Trophoblast cell (in vitro differentiated cells and primary cell): ENCODE measurements around the gene PACSIN2.

Experiments
- DNase-seq, 2 donors: peaks; one replicate each; pipeline ENCODE4 v3.0.0-alpha.2; 2016
- H2AFZ ChIP-seq: 2 replicates; pipeline ENCODE4 v1.6.1; 2013; ENCODE audit warnings: low read length, moderate library complexity, mild to moderate bottlenecking; ENCODE audit not compliant: insufficient read depth, poor library complexity
- H2AK5ac ChIP-seq: 2 replicates; pipeline ENCODE4 v1.6.1; 2013; ENCODE audit warnings: mild to moderate bottlenecking, low read length
- H2BK120ac ChIP-seq: 2 replicates; pipeline ENCODE4 v1.6.1; 2013; ENCODE audit warnings: low read length, mild to moderate bottlenecking, moderate library complexity; ENCODE audit not compliant: insufficient read depth, poor library complexity
- H2BK12ac ChIP-seq: 2 replicates; pipeline ENCODE4 v1.6.1; 2013; ENCODE audit warnings: mild to moderate bottlenecking, low read length, moderate library complexity
- H2BK5ac ChIP-seq: 2 replicates; pipeline ENCODE4 v1.6.1; 2013; ENCODE audit warnings: low read length, low read depth, moderate library complexity, mild to moderate bottlenecking; ENCODE audit not compliant: poor library complexity
- H3K14ac ChIP-seq: 2 replicates; pipeline ENCODE4 v1.6.1; 2013; ENCODE audit warnings: mild to moderate bottlenecking, low read length
- H3K18ac ChIP-seq: 2 replicates; pipeline ENCODE4 v1.6.1; 2013; ENCODE audit warnings: mild to moderate bottlenecking, low read length
- H3K23ac ChIP-seq: 2 replicates; pipeline ENCODE4 v1.6.1; 2013; ENCODE audit warnings: low read length
- H3K27ac ChIP-seq: 2 replicates; pipeline ENCODE4 v1.5.1; 2013; ENCODE audit warnings: low read depth, mild to moderate bottlenecking, inconsistent platforms, low read length, moderate library complexity
- H3K27me3 ChIP-seq: 2 replicates; pipeline ENCODE4 v1.6.1; 2013; ENCODE audit warnings: inconsistent platforms, mild to moderate bottlenecking, low read length, moderate library complexity; ENCODE audit not compliant: insufficient read depth
- H3K36me3 ChIP-seq, 2 experiments: 1 replicate in 1 of 2; 2 replicates in 1 of 2; pipeline ENCODE4 v1.6.1; 2013; ENCODE audit warnings: low read length in 2 of 2, mild to moderate bottlenecking in 2 of 2, moderate library complexity in 1 of 2; ENCODE audit not compliant: insufficient read depth in 2 of 2, control insufficient read depth in 1 of 2
- H3K4ac ChIP-seq: 2 replicates; pipeline ENCODE4 v1.6.1; 2013; ENCODE audit warnings: low read depth, mild to moderate bottlenecking, low read length, moderate library complexity
- H3K4me1 ChIP-seq, 2 experiments: 1 replicate in 1 of 2; 2 replicates in 1 of 2; pipeline ENCODE4 v1.6.1; 2013; ENCODE audit warnings: low read length in 2 of 2, mild to moderate bottlenecking in 2 of 2, moderate library complexity in 1 of 2; ENCODE audit not compliant: insufficient read depth in 2 of 2, control insufficient read depth in 1 of 2
- H3K4me2 ChIP-seq: 2 replicates; pipeline ENCODE4 v1.6.1; 2013; ENCODE audit warnings: inconsistent platforms, mild to moderate bottlenecking, low read length, moderate library complexity
- H3K4me3 ChIP-seq: 2 replicates; pipeline ENCODE4 v1.5.1; 2013; ENCODE audit warnings: mild to moderate bottlenecking, low read depth, low read length, inconsistent platforms
- H3K79me1 ChIP-seq: one replicate; pipeline ENCODE4 v1.6.1; 2013; ENCODE audit warnings: low read length
- H3K79me2 ChIP-seq: 2 replicates; pipeline ENCODE4 v1.6.1; 2013; ENCODE audit warnings: low read length, mild to moderate bottlenecking; ENCODE audit not compliant: control insufficient read depth, insufficient read depth, poor library complexity
- H3K9ac ChIP-seq: 2 replicates; pipeline ENCODE4 v1.6.1; 2013; ENCODE audit warnings: mild to moderate bottlenecking, low read length
- H3K9me3 ChIP-seq: 2 replicates; pipeline ENCODE4 v1.6.1; 2013; ENCODE audit warnings: low read depth, mild to moderate bottlenecking, control low read depth, inconsistent platforms, low read length; ENCODE audit not compliant: insufficient read depth
- H4K12ac ChIP-seq: 2 replicates; pipeline ENCODE4 v1.6.1; 2013; ENCODE audit warnings: low read depth, mild to moderate bottlenecking, low read length, moderate library complexity
- H4K8ac ChIP-seq: 2 replicates; pipeline ENCODE4 v1.6.1; 2013; ENCODE audit warnings: low read depth, mild to moderate bottlenecking, low read length, moderate library complexity
- H4K91ac ChIP-seq: one replicate; pipeline ENCODE4 v1.6.1; 2013; ENCODE audit warnings: low read depth, mild to moderate bottlenecking, low read length, moderate library complexity
- WGBS: extraction: QIAGEN DNeasy Blood & Tissue Kit; methylation state at CpG from one replicate; pipeline ENCODE4 v1.1.7; 2013; ENCODE audit warnings: missing lambda C conversion rate; ENCODE audit not compliant: insufficient read length, insufficient coverage; ENCODE audit errors: extremely low coverage; 5-methylcytosine and 5-hydroxymethylcytosine counted together

The PACSIN2 gene

GRCh38 chr22:42939941-42940653 is 74.9 kb downstream of the PACSIN2 start:
- no peak overlapping the region for H4K91ac ChIP-seq
- no peak overlapping the region for H2BK120ac ChIP-seq
- H3K4me1 ChIP-seq: peaks cover 10 to 29% of the 10 kb centered on the region in 2 experiments
- no peak overlapping the region for H3K9ac ChIP-seq
- H3K79me2 ChIP-seq: peaks cover 7% of the 10 kb centered on the region
- no peak overlapping the region for H3K4me2 ChIP-seq
- peaks cover 0 to 1% of the 10 kb centered on the region in 2 experiments for H3K36me3 ChIP-seq
- no peak overlapping the region for H3K18ac ChIP-seq
- H3K4ac ChIP-seq: no peak overlapping the region
- no peak overlapping the region for H2AFZ ChIP-seq
- no peak overlapping the region for H3K23ac ChIP-seq
- no peak overlapping the region for H4K8ac ChIP-seq
- no peak overlapping the region for H4K12ac ChIP-seq
- peaks cover 3% of the 10 kb centered on the region for H3K79me1 ChIP-seq
- no peak overlapping the region for H2BK12ac ChIP-seq
- DNase-seq: no peak
- H2AK5ac ChIP-seq: no peak overlapping the region
- no CpG with 5 or more reads among the region's 12 CpGs for WGBS
- no peak overlapping the region for H3K27ac ChIP-seq
- no peak overlapping the region for H3K14ac ChIP-seq
- no peak overlapping the region for H2BK5ac ChIP-seq
- H3K9me3 ChIP-seq: no peaks in the 10 kb centered on the region
- H3K4me3 ChIP-seq: no peak overlapping the region
- H3K27me3 ChIP-seq: no peaks in the 10 kb centered on the region

GRCh38 chr22:42939451-42939881 is 75.5 kb downstream of the PACSIN2 start:
- no peak for DNase-seq
- peaks cover 0 to 1% of the 10 kb centered on the region in 2 experiments for H3K36me3 ChIP-seq
- no peaks in the 10 kb centered on the region for H3K27me3 ChIP-seq
- H3K23ac ChIP-seq: no peak overlapping the region
- no peak overlapping the region for H3K4me2 ChIP-seq
- H3K4me1 ChIP-seq: peaks cover 12 to 30% of the 10 kb centered on the region in 2 experiments
- H3K79me2 ChIP-seq: peaks cover 7% of the 10 kb centered on the region
- H3K9me3 ChIP-seq: no peaks in the 10 kb centered on the region
- peaks cover 3% of the 10 kb centered on the region for H3K79me1 ChIP-seq
- H3K4ac ChIP-seq: no peak overlapping the region
- WGBS: no CpG with 5 or more reads among the region's 7 CpGs
- no peak overlapping the region for H4K91ac ChIP-seq
- H2BK12ac ChIP-seq: no peak overlapping the region
- H3K14ac ChIP-seq: no peak overlapping the region
- H2AFZ ChIP-seq: no peak overlapping the region
- H3K27ac ChIP-seq: no peak overlapping the region
- H2BK5ac ChIP-seq: no peak overlapping the region
- no peak overlapping the region for H3K4me3 ChIP-seq
- no peak overlapping the region for H2BK120ac ChIP-seq
- no peak overlapping the region for H3K9ac ChIP-seq
- H4K8ac ChIP-seq: no peak overlapping the region
- H2AK5ac ChIP-seq: no peak overlapping the region
- H3K18ac ChIP-seq: peak overlapping the region; percentile 11
- H4K12ac ChIP-seq: no peak overlapping the region

- H3K4me3 ChIP-seq: no peak overlapping the region
- H3K14ac ChIP-seq: no peak overlapping the region
- H4K12ac ChIP-seq: no peak overlapping the region
- no peak overlapping the region for H3K9ac ChIP-seq
- H2BK5ac ChIP-seq: no peak overlapping the region
- H3K4me2 ChIP-seq: no peak overlapping the region
- peak overlapping the region; percentile 43 for H3K4ac ChIP-seq
- H2BK120ac ChIP-seq: no peak overlapping the region
- no peaks in the 10 kb centered on the region for H3K9me3 ChIP-seq
- no peaks in the 10 kb centered on the region for H3K27me3 ChIP-seq
- no peak overlapping the region for H3K18ac ChIP-seq
- H3K79me2 ChIP-seq: peaks cover 7% of the 10 kb centered on the region
- no peak overlapping the region for H2AK5ac ChIP-seq
- WGBS: no CpG with 5 or more reads among the region's 5 CpGs
- H3K79me1 ChIP-seq: peaks cover 3% of the 10 kb centered on the region
- H3K4me1 ChIP-seq: peaks cover 16 to 34% of the 10 kb centered on the region in 2 experiments
- no peak overlapping the region for H2BK12ac ChIP-seq
- no peak overlapping the region for H4K91ac ChIP-seq
- no peak overlapping the region for H3K27ac ChIP-seq
- DNase-seq: no peak
- H4K8ac ChIP-seq: no peak overlapping the region
- peaks cover 0 to 1% of the 10 kb centered on the region in 2 experiments for H3K36me3 ChIP-seq
- no peak overlapping the region for H3K23ac ChIP-seq
- H2AFZ ChIP-seq: no peak overlapping the region
Measured at GRCh38 chr22:42938976-42939375, 76.0 kb downstream of the PACSIN2 start.

- Histone ChIP-seq H4K91ac (no peak overlapping the region), H3K36me3 (peaks cover 0 to 1% of the 10 kb centered on the region in 2 experiments), H3K4me3 (no peak overlapping the region), H3K4ac (peak overlapping the region; percentile 11), H3K9ac (no peak overlapping the region), H3K4me2 (no peak overlapping the region), H2AK5ac (no peak overlapping the region), H2BK12ac (no peak overlapping the region), H3K4me1 (peaks cover 17 to 34% of the 10 kb centered on the region in 2 experiments), H3K79me1 (peaks cover 3% of the 10 kb centered on the region), H2BK5ac (no peak overlapping the region), H3K9me3 (no peaks in the 10 kb centered on the region), H3K27me3 (no peaks in the 10 kb centered on the region), H3K14ac (no peak overlapping the region), H4K12ac (no peak overlapping the region), H3K23ac (peak overlapping the region; percentile 12), H2AFZ (no peak overlapping the region), H3K18ac (no peak overlapping the region), H3K27ac (no peak overlapping the region), H3K79me2 (peaks cover 7% of the 10 kb centered on the region), H2BK120ac (no peak overlapping the region), H4K8ac (no peak overlapping the region)
- no peak for DNase-seq
- no CpG with 5 or more reads among the region's 7 CpGs for WGBS
Measured at GRCh38 chr22:42938449-42938848, 76.5 kb downstream of the PACSIN2 start.
